ENCODE results near the gene ZNF473.

Gene ZNF473

DNA sequence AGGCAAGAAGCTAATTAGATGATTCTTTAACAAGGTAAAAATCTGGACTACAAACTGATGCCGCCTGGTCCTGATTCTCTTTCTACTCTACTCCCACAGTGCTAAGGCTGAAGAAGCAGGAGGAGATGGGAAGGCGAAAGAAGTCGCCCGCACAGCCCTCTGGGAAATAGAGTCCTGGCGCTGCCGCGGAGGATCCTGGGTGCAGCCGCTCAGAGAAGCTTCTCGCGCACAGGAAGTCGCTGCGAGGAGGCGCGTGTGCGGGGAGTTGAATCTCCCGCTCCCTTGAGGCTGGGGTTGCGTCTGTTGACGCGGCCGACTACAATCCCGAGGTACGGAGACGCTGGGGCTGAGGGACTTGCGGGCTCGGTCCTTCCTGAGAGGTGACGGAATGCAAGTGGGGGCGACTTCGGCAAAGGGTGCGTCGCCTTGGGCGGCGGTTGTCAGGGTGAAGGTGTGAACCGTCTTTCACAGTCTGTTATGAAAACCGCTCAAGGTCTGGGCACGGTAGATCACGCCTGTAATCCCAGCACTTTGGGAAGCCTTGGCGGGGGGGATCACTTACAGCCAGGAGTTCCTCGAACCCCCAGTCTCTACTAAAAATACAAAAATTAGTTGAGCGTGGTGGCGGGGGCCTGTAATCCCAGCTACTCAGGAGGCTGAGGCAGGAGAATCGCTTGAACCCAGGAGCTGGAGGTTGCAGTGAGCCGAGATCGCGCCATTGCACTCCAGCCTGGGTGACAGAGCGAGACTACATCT is at the start of gene ZNF473:
Gene ZNF473, plus strand, starts transcription at position 212 of the 756 bp plus-strand sequence. CDS start 5,078 bp downstream, outside the sequence.
- TF ChIP-seq, protein P1, sequence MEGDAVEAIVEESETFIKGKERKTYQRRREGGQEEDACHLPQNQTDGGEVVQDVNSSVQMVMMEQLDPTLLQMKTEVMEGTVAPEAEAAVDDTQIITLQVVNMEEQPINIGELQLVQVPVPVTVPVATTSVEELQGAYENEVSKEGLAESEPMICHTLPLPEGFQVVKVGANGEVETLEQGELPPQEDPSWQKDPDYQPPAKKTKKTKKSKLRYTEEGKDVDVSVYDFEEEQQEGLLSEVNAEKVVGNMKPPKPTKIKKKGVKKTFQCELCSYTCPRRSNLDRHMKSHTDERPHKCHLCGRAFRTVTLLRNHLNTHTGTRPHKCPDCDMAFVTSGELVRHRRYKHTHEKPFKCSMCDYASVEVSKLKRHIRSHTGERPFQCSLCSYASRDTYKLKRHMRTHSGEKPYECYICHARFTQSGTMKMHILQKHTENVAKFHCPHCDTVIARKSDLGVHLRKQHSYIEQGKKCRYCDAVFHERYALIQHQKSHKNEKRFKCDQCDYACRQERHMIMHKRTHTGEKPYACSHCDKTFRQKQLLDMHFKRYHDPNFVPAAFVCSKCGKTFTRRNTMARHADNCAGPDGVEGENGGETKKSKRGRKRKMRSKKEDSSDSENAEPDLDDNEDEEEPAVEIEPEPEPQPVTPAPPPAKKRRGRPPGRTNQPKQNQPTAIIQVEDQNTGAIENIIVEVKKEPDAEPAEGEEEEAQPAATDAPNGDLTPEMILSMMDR (conservative IDR thresholded peaks at IDR 0.05): no peak
- peak within 1 kb of the TSS; percentile 75 for H3K27ac ChIP-seq

DNA sequence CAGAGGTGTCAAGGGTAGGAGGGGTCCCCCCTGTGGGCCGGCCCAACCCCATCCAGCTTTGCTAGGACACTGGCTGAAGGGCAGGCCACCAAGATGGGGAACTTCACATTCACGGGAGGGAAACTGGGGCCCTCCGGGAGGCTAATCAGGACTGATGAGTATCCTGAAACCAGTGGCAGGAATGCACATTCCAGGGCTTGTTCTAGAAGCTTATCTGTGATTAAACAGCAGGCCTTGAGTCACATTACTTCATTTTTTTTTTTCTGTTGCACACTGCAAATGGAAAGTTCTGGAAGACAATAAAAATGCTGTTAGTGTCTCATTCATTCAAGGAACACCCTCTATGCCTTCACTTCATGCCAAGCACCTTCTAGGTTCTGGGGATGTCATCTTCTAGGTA is 49.3 kb upstream of the ZNF473 start:
- H3K27ac ChIP-seq: no peak overlapping the region
- TF ChIP-seq, protein P1 (conservative IDR thresholded peaks at IDR 0.05): no peak

DNA sequence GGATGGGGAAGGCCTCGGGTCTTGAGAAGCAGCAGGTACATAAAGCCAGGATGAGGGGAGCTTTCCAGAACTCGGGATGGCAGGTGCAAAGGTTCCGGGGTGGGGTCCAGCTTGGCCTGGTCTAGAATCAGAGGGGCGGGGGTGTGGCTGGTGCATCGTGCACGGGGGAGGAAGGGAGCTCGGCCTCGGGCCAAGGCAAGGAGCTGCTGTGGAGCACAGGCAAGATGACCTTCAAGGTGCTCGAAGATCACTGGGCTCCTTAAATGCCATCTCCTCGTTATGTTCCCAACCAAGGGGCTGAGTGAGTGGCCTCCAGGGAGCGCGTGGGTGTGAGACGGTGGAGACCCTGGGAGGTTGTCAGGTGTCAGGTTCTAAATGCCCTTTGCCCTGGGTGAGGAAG is 48.7 kb upstream of the ZNF473 start:
- TF ChIP-seq, protein P1 (conservative IDR thresholded peaks at IDR 0.05): no peak
- no peak overlapping the region for H3K27ac ChIP-seq

DNA sequence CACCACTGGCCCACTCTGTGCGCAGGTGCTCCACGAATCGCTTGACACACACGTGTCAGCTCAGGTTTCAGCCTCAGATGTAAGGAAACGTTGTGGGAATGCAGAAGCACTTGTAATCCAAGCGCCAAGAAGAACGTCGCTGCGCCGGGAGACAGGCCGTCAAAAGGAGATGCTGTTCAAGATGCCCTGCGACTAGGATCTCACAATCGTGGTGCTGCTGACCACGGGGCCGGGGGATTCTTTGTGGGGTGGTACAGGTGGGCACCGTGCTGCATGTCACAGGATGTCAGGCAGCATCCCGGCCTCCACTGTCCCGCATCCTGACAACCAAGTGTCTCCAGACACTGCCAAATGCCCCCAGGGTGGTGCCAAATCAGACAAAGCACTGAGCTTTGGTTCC is 47.9 kb upstream of the ZNF473 start:
- H3K27ac ChIP-seq: peak overlapping the region; percentile 59
- TF ChIP-seq, protein P1 (conservative IDR thresholded peaks at IDR 0.05): no peak

DNA sequence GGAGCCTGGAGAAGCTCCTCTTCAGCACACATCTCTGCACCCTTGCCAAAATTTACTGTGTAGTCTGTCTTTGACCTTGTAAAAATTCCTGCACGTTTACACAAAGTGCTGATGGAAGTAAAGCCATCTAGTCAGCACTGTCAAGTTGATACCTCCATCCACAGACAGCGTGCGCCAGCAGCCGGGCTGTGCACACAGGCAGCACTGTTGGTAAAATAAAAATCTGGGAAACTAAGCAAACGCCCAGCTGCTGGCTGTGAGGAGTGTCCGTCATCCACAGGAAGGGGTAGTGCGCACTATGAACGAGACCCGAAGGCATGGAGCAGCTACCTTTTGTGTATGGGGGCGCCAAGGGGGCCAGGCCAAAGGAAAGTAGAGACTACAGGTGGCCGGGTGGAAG is 47.5 kb upstream of the ZNF473 start:
- TF ChIP-seq, protein P1 (conservative IDR thresholded peaks at IDR 0.05): no peak
- H3K27ac ChIP-seq: peak overlapping the region; percentile 59

DNA sequence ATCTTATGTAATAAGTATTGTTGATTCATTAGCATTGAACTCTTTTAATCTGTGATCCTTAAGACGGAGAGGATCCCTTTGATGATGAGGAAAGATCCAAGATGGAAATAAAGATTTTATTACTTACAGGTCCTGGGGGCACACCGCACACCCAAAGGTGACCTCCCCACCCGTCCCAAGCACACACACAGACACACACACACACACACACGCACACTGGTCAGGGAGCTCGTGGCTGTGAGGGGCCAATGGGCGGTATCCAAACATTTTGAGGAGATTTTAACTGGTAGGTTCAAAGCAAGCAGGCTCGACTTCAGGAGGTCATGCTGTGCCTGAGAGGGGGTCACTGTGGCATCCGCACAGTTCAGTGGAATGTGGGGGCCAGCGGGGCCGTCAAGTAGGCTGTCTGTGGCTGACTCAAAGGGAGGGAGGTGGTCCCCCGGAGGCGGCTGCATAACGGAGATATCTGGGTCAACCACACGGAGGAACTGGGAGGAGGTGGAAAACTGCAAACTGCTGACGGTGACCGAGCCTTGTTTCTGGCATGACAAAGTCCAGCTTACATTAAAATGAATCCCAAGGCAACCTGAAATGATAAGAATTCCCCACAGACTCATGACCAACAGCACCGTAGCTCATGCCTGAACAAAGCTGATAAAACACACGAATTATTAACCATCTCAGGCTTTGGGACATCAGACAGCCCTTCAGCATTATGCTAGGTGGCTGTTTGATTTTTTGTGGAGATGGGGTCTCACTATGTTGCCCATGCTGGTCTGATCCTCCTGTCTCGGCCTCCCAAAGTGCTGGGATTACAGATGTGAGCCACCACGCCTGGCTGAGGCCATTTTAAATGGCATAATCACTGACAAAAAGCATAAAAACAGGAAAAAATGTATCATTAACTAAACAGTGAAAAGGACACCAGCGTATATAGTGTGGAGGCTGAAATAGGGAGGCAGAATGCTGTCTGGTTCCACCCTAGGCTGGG is 43.9 kb upstream of the ZNF473 start:
- TF ChIP-seq, protein P1 (conservative IDR thresholded peaks at IDR 0.05): no peak
- no peak overlapping the region for H3K27ac ChIP-seq

DNA sequence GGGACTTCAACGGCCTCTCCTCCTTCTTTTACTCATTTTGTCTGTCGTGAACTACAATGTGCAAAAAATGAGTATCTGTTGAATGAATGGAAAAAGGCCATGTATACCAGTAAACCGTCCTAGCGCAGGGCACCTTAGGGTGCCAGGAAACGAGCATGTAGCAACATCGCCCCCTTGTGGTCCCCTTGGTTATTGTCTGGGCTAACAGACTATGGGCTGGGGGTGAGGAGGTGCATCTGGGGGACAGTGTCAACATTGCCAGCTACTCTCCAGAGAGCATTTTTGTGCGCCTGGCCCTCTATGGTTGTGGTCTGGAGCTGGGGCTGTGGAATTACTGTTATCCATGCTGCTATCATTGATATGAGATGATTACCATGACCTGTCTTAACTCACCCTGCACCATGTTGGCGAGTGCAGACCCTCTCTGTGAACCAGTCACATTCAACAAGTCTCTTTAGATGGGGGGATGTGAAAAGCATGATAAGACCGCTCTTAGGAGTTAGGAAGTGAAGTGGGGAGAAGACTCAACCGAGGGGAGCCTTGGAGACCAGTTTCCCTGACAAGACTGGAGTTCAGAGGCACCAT is 42.1 kb upstream of the ZNF473 start:
- peak overlapping the region; percentile 78; the same call in 1 of the 2 replicates for H3K27ac ChIP-seq
- TF ChIP-seq, protein P1 (conservative IDR thresholded peaks at IDR 0.05): peak; percentile 91

Data from VCaP (cell line).